PFSK-1 (cell line): ENCODE measurements around the gene LRRC7.

Source experiments
- POLR2AphosphoS5 ChIP-seq: IDR thresholded peaks from 2 replicates; pipeline ENCODE4 v1.6.1; 2012; ENCODE audit warnings: low read depth, mild to moderate bottlenecking, control low read depth, low read length, moderate library complexity
- SIN3A ChIP-seq: IDR thresholded peaks from 2 replicates; pipeline ENCODE4 v1.6.1; 2012; ENCODE audit warnings: mild to moderate bottlenecking, low read length, moderate library complexity, borderline replicate concordance; ENCODE audit not compliant: insufficient read depth
- TAF1 ChIP-seq: IDR thresholded peaks from 2 replicates; pipeline ENCODE4 v1.6.1; 2012; ENCODE audit warnings: low read length, control low read depth, borderline replicate concordance; ENCODE audit not compliant: insufficient read depth
- TF ChIP-seq, protein P1 (sequence below), 2 experiments: IDR thresholded peaks; 2 replicates each; pipeline versions ENCODE4 v1.6.1 to v1.8.0; 2011 to 2012; ENCODE audit warnings: low read depth in 2 of 2, low read length in 2 of 2, control low read depth in 1 of 2, inconsistent platforms in 1 of 2, mild to moderate bottlenecking in 1 of 2, moderate library complexity in 1 of 2; ENCODE audit not compliant: insufficient read depth in 1 of 2

DNA sequence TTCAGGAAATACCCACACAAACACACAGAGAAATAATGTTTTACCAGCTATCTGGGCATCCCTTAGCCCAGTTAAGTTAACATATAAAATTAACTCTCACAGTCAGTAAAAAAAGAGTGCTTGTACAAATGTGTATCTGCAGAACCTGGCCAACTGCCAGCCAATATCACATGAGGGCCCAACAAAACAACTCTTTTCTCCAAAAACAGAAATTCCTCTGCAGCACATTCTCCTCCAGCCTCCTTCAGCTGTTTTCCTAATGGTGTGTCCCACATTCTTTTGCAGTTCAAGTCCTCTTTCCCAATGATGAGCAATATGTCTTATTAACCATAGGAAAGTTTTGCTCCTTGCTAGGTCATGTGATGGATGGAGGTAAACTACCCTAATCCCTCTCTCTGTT lies 75.5 kb downstream of the LRRC7 start:
- TF ChIP-seq TAF1 (no peak), POLR2AphosphoS5 (no peak), SIN3A (no peak)
- TF ChIP-seq, protein P1, sequence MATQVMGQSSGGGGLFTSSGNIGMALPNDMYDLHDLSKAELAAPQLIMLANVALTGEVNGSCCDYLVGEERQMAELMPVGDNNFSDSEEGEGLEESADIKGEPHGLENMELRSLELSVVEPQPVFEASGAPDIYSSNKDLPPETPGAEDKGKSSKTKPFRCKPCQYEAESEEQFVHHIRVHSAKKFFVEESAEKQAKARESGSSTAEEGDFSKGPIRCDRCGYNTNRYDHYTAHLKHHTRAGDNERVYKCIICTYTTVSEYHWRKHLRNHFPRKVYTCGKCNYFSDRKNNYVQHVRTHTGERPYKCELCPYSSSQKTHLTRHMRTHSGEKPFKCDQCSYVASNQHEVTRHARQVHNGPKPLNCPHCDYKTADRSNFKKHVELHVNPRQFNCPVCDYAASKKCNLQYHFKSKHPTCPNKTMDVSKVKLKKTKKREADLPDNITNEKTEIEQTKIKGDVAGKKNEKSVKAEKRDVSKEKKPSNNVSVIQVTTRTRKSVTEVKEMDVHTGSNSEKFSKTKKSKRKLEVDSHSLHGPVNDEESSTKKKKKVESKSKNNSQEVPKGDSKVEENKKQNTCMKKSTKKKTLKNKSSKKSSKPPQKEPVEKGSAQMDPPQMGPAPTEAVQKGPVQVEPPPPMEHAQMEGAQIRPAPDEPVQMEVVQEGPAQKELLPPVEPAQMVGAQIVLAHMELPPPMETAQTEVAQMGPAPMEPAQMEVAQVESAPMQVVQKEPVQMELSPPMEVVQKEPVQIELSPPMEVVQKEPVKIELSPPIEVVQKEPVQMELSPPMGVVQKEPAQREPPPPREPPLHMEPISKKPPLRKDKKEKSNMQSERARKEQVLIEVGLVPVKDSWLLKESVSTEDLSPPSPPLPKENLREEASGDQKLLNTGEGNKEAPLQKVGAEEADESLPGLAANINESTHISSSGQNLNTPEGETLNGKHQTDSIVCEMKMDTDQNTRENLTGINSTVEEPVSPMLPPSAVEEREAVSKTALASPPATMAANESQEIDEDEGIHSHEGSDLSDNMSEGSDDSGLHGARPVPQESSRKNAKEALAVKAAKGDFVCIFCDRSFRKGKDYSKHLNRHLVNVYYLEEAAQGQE (IDR thresholded peaks at IDR 0.05; ENCODE audit: insufficient read depth in 1 of 2, low read depth in 2 of 2, low read length in 2 of 2) = no peak
